ENCODE measurements around the gene SCD5. TPM values are rescaled to one million over a fixed set of nuclear protein-coding genes. Genes with fewer than 3 reads are reported as not detected.

The SCD5 gene
- total RNA-seq, 1 experiment from 2014 or later, result 16.3 TPM

DNA sequence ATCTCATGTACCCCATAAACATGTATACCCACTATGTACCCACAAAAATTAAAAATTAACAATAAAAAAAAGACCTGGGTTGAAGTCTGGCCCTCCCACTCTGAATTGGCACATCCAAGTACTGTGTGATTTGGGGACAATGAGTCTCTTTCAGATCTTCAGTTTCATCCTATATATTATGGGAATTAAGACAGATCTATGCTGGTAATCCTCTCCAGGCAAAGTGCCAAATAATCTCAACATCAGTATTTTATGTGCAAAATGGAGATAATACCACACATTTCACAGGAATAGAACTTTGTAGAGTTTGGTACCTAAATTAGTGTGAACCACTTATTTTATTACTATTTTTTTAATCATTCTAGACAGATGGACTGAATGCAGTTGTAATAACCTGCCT is 11.0 kb upstream of the SCD5 start:
- BruUV-seq (replicated peaks), result no TSS peak

DNA sequence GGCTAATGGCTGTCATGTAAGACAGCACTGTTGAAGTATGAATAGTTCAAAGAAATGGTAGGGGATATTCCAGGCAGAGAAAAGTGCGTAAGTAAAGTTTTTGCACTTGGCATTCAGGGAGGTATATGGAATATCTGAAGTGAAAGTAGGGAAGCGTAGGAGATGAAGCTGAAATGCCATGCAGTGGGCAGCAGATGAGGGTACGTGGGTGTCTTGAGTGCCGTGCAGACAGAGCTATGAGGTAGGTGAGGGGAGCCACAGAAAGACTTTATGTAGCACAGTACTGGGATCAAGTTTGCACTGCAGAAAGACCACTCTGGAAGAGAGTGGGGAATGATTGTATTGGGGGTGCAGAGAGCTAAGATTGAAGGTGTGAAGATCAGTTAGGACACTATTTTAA is 5.2 kb upstream of the SCD5 start:
- TF ChIP-seq, protein P1, sequence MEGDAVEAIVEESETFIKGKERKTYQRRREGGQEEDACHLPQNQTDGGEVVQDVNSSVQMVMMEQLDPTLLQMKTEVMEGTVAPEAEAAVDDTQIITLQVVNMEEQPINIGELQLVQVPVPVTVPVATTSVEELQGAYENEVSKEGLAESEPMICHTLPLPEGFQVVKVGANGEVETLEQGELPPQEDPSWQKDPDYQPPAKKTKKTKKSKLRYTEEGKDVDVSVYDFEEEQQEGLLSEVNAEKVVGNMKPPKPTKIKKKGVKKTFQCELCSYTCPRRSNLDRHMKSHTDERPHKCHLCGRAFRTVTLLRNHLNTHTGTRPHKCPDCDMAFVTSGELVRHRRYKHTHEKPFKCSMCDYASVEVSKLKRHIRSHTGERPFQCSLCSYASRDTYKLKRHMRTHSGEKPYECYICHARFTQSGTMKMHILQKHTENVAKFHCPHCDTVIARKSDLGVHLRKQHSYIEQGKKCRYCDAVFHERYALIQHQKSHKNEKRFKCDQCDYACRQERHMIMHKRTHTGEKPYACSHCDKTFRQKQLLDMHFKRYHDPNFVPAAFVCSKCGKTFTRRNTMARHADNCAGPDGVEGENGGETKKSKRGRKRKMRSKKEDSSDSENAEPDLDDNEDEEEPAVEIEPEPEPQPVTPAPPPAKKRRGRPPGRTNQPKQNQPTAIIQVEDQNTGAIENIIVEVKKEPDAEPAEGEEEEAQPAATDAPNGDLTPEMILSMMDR (IDR thresholded peaks at IDR 0.05; ENCODE audit: unreplicated experiment), result no peak
- DNase-seq, result no peak
- H3K9me3 Mint-ChIP-seq (ENCODE audit: low read depth, unreplicated experiment), result no peaks in the 10 kb centered on the region
- no peak overlapping the region for H3K27ac Mint-ChIP-seq (ENCODE audit: unreplicated experiment)
- H3K4me3 Mint-ChIP-seq (ENCODE audit: low read depth, unreplicated experiment), result no peak overlapping the region
- BruUV-seq (replicated peaks), result no TSS peak
- H3K27me3 Mint-ChIP-seq (ENCODE audit: unreplicated experiment), result no peaks in the 10 kb centered on the region
- CTCF ChIA-PET, result no interaction called here
- H3K4me1 Mint-ChIP-seq (ENCODE audit: low read depth, unreplicated experiment), result no peaks in the 10 kb centered on the region
- intact Hi-C loops (cut with micrococcal nuclease; ENCODE audit: unreplicated experiment), result loop anchor here (5.0 kb wide), 2 partner anchors 171 to 341 kb away; no protein-coding TSS in a partner anchor
- peaks cover 7% of the 10 kb centered on the region for H3K36me3 Mint-ChIP-seq (ENCODE audit: insufficient read depth, unreplicated experiment)

More for the DNA sequence above, 11.0 kb upstream of the SCD5 start:
- H3K4me1 Mint-ChIP-seq (ENCODE audit: low read depth, unreplicated experiment), result no peaks in the 10 kb centered on the region
- H3K9me3 Mint-ChIP-seq (ENCODE audit: low read depth, unreplicated experiment), result no peaks in the 10 kb centered on the region
- TF ChIP-seq, protein P1 (IDR thresholded peaks at IDR 0.05; ENCODE audit: unreplicated experiment), result no peak
- H3K27me3 Mint-ChIP-seq (ENCODE audit: unreplicated experiment), result no peaks in the 10 kb centered on the region
- H3K4me3 Mint-ChIP-seq (ENCODE audit: low read depth, unreplicated experiment), result no peak overlapping the region
- intact Hi-C loops (cut with micrococcal nuclease; ENCODE audit: unreplicated experiment), result no loop called here
- no peak overlapping the region for H3K27ac Mint-ChIP-seq (ENCODE audit: unreplicated experiment)
- peaks cover 4% of the 10 kb centered on the region for H3K36me3 Mint-ChIP-seq (ENCODE audit: insufficient read depth, unreplicated experiment)
- CTCF ChIA-PET, result no interaction called here
- DNase-seq, result no peak

DNA sequence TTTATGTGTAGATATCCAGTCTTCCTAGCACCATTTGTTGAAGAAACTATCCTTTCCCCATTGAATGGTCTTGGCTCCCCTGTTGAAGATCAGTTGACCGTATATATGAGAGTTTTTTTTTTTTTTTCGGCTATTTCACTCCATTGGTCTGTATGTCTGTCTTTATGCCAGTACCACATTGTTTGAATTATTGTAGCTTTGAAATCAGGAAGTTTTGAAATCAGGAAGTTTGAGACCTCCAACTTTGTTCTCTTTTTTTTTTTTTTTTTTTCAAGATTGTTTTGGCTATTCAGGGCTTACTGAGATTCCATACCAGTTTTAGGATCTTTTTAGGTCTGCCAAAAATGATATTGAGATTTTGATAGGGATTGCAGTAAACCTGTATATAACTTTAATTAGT is 4.3 kb upstream of the SCD5 start:
- H3K27me3 Mint-ChIP-seq (ENCODE audit: unreplicated experiment), result no peaks in the 10 kb centered on the region
- BruUV-seq (replicated peaks), result no TSS peak
- intact Hi-C loops (cut with micrococcal nuclease; ENCODE audit: unreplicated experiment), result loop anchor here (1.0 to 5.0 kb wide), 3 partner anchors 81 to 341 kb away; no protein-coding TSS in a partner anchor
- H3K4me1 Mint-ChIP-seq (ENCODE audit: low read depth, unreplicated experiment), result no peaks in the 10 kb centered on the region
- H3K27ac Mint-ChIP-seq (ENCODE audit: unreplicated experiment), result no peak overlapping the region
- DNase-seq, result no peak
- CTCF ChIA-PET, result no interaction called here
- TF ChIP-seq, protein P1 (IDR thresholded peaks at IDR 0.05; ENCODE audit: unreplicated experiment), result no peak
- no peak overlapping the region for H3K4me3 Mint-ChIP-seq (ENCODE audit: low read depth, unreplicated experiment)
- H3K9me3 Mint-ChIP-seq (ENCODE audit: low read depth, unreplicated experiment), result no peaks in the 10 kb centered on the region
- peaks cover 12% of the 10 kb centered on the region for H3K36me3 Mint-ChIP-seq (ENCODE audit: insufficient read depth, unreplicated experiment)

DNA sequence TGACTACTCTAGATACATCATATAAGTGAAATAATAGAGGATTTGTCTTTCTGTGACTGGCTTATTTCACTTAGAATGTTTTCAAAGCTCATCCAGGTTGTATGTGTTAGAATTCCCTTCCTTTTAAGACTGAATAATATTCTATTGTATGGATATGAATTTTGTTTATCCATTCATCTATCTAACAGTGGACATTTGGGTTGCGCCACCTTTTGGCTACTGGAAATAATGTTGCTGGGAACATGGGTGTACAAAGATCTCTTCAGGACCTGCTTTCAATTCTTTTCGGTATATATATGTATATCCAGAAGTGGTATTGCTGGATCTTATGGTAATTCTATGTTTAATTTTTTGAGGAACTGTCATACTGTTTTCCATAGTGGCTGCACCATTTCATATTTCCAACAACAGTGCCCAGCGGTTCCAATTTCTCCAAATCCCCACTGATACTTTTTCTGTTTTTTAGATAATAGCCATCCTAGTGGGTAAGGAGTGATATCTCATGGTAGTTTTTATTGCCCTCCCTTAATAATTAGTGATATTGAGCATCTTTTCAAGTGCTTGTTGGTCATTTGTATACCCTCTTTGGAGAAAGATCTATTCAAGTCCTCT is 3.4 kb upstream of the SCD5 start:
- Mint-ChIP-seq H3K27ac (ENCODE audit: unreplicated experiment) (no peak overlapping the region), H3K4me3 (ENCODE audit: low read depth, unreplicated experiment) (no peak overlapping the region), H3K9me3 (ENCODE audit: low read depth, unreplicated experiment) (no peaks in the 10 kb centered on the region), H3K36me3 (ENCODE audit: insufficient read depth, unreplicated experiment) (peaks cover 19% of the 10 kb centered on the region), H3K4me1 (ENCODE audit: low read depth, unreplicated experiment) (peaks cover 7% of the 10 kb centered on the region), H3K27me3 (ENCODE audit: unreplicated experiment) (no peaks in the 10 kb centered on the region)
- peak; percentile 37 for DNase-seq
- TF ChIP-seq, protein P1 (IDR thresholded peaks at IDR 0.05; ENCODE audit: unreplicated experiment), result no peak
- CTCF ChIA-PET, result interaction anchor here (2.0 kb wide), 1 partner anchor 81 kb away, joined by 8 read pairs; no protein-coding TSS in a partner anchor
- no TSS peak for BruUV-seq (replicated peaks)
- intact Hi-C loops (cut with micrococcal nuclease; ENCODE audit: unreplicated experiment), result loop anchor here (1.0 to 5.0 kb wide), 3 partner anchors 80 to 340 kb away; no protein-coding TSS in a partner anchor
